ENCODE data around the gene RNF113A. TPM values are rescaled to one million over a fixed set of nuclear protein-coding genes. Genes with fewer than 3 reads are reported as not detected.

The RNF113A gene
- total and polyA plus RNA-seq, 2 experiments from 2014 or later, result 28.3 to 42.9 TPM

Other genes with a start within 250 kb of the RNF113A start
- 69.3 and 78.7 TPM in 2 replicates for gene SEPTIN6, start 178.6 kb downstream of the RNF113A start, total RNA-seq
- gene SEPTIN6, start 178.6 kb downstream of the RNF113A start, polyA plus RNA-seq, result 51.0 and 54.6 TPM in 2 replicates
- gene SOWAHD, start 113.1 kb downstream of the RNF113A start, total RNA-seq, result 0.95 and 1.3 TPM in 2 replicates
- gene SOWAHD, start 113.1 kb downstream of the RNF113A start, polyA plus RNA-seq, result 1.2 and 1.5 TPM in 2 replicates
- gene RPL39, start 80.1 kb downstream of the RNF113A start, total RNA-seq, result 789 and 2,257 TPM in 2 replicates
- 735 and 894 TPM in 2 replicates for gene RPL39, start 80.1 kb downstream of the RNF113A start, polyA plus RNA-seq
- 5.4 and 5.5 TPM in 2 replicates for gene UPF3B, start 18.8 kb downstream of the RNF113A start, total RNA-seq
- 22.2 and 25.1 TPM in 2 replicates for gene UPF3B, start 18.8 kb downstream of the RNF113A start, polyA plus RNA-seq
- gene NDUFA1, start 99 bp upstream of the RNF113A start, total RNA-seq, result 38.3 and 71.7 TPM in 2 replicates
- 476 and 587 TPM in 2 replicates for gene NDUFA1, start 99 bp upstream of the RNF113A start, polyA plus RNA-seq
- not detected in 2 replicates for gene AKAP14, start 24.2 kb upstream of the RNF113A start, total RNA-seq
- not detected in 2 replicates for gene AKAP14, start 24.2 kb upstream of the RNF113A start, polyA plus RNA-seq
- 6.8 and 8.3 TPM in 2 replicates for gene NKAP, start 72.0 kb upstream of the RNF113A start, total RNA-seq
- 5.6 and 6.9 TPM in 2 replicates for gene NKAP, start 72.0 kb upstream of the RNF113A start, polyA plus RNA-seq
- not detected in 2 replicates for gene RHOXF2B, start 206.0 kb upstream of the RNF113A start, total RNA-seq
- not detected in 2 replicates for gene RHOXF2B, start 206.0 kb upstream of the RNF113A start, polyA plus RNA-seq
- gene RHOXF1, start 244.2 kb upstream of the RNF113A start, total RNA-seq, result 0.42 and 2.8 TPM in 2 replicates
- 1.7 and 2.0 TPM in 2 replicates for gene RHOXF1, start 244.2 kb upstream of the RNF113A start, polyA plus RNA-seq

All from cardiac muscle cell (in vitro differentiated cells and primary cell).